ENCODE measurements around the gene SLC40A1. TPM values are rescaled to one million over a fixed set of nuclear protein-coding genes. Genes with fewer than 3 reads are reported as not detected.

SLC40A1 gene
- total RNA-seq, 1 experiment from 2014 or later, result not detected

GRCh38 chr2:189548666-189549448 lies 31.7 kb downstream of the SLC40A1 start:
- no CpG with 5 or more reads among the region's 2 CpGs for WGBS (ENCODE audit: extremely low coverage, insufficient read length, low lambda C conversion rate)
- Histone ChIP-seq H4K20me1 (ENCODE audit: control insufficient read depth, insufficient read depth, insufficient read length) (no peaks in the 10 kb centered on the region), H3K56ac (ENCODE audit: insufficient read length, low read depth, low read length) (no peak overlapping the region), H2BK120ac (ENCODE audit: low read depth, low read length, poor library complexity, severe bottlenecking) (no peak overlapping the region), H2AFZ (ENCODE audit: low read length) (no peak overlapping the region), H3K4me1 (ENCODE audit: insufficient read depth, low read length) (no peaks in the 10 kb centered on the region), H4K8ac (replicated peaks; ENCODE audit: insufficient read length, low read depth, low read length) (no peak overlapping the region), H3K18ac (ENCODE audit: insufficient read length, low read depth, low read length) (no peak overlapping the region), H3K23me2 (ENCODE audit: insufficient read length, low read depth, low read length, poor library complexity, severe bottlenecking) (no peaks in the 10 kb centered on the region), H3K27me3 (ENCODE audit: insufficient read depth, low read length) (no peaks in the 10 kb centered on the region), H2BK12ac (ENCODE audit: insufficient read length, low read depth, low read length) (no peak overlapping the region), H3T11ph (ENCODE audit: low read length) (no peak overlapping the region), H3K79me1 (ENCODE audit: insufficient read depth, low read depth, low read length, poor library complexity, severe bottlenecking) (no peaks in the 10 kb centered on the region), H2BK5ac (ENCODE audit: insufficient read length, low read length) (no peak overlapping the region), H3K9ac (ENCODE audit: extremely low read depth, insufficient read length, low read length) (no peak overlapping the region), H3K4ac (ENCODE audit: low read depth, low read length) (no peak overlapping the region), H3K27ac (ENCODE audit: insufficient read length, low read depth, low read length) (no peak overlapping the region), H4K91ac (ENCODE audit: insufficient read length, low read depth, low read length) (no peak overlapping the region), H2BK15ac (ENCODE audit: low read depth, low read length) (no peak overlapping the region), H3K9me3 (ENCODE audit: control insufficient read depth, low read depth, low read length) (no peaks in the 10 kb centered on the region), H3K4me2 (ENCODE audit: insufficient read depth, insufficient read length, low read length) (no peak overlapping the region), H4K5ac (ENCODE audit: insufficient read length, low read depth, low read length) (no peak overlapping the region), H2BK20ac (ENCODE audit: low read depth, low read length, poor library complexity, severe bottlenecking) (no peak overlapping the region), H3K79me2 (ENCODE audit: insufficient read depth, low read length) (no peaks in the 10 kb centered on the region), H3K14ac (ENCODE audit: insufficient read depth, low read length) (no peak overlapping the region), H2AK5ac (ENCODE audit: insufficient read length, low read length) (no peak overlapping the region), H3K23ac (ENCODE audit: insufficient read length, low read depth, low read length) (no peak overlapping the region)
- TF ChIP-seq CTCF (conservative IDR thresholded peaks at IDR 0.05), result no peak
- peak overlapping the region in 1 of 3 experiments; percentile 42; a peak in 1 of 7 replicates for H3K27ac Mint-ChIP-seq
- H3K9me3 Mint-ChIP-seq, result no peaks in the 10 kb centered on the region
- no peak for DNase-seq
- H3K4me3 Mint-ChIP-seq, result no peak overlapping the region
- H3K4me1 Mint-ChIP-seq, result no peaks in the 10 kb centered on the region
- no peaks in the 10 kb centered on the region for H3K36me3 Mint-ChIP-seq (ENCODE audit: insufficient read depth in 1 of 3, low read depth in 3 of 3)
- peaks cover 3% of the 10 kb centered on the region for H3K27me3 Mint-ChIP-seq (ENCODE audit: low read depth)
